ENCODE data around the gene MCC.

GRCh38 chr5:113042491-113043243 is 445.6 kb downstream of the MCC start:
- TF ChIP-seq CTCF (IDR thresholded peaks at IDR 0.05) (no peak), POLR2A (IDR thresholded peaks at IDR 0.05) (no peak)

Data from ovary (tissue), 3 donors.